Coronary artery (tissue), 2 donors: Measurements from ENCODE around the gene TMEM9B.

Experiments used
- DNase-seq: peaks from one replicate; pipeline ENCODE4 v3.0.0-alpha.2; 2017; ENCODE audit warnings: low spot score
- H3K27ac ChIP-seq, 2 donors: fragments of 200-600 bp; sonication (generic); one replicate each; pipeline ENCODE4 v1.5.1; 2016 to 2019
- H3K4me3 ChIP-seq: fragments of 200-600 bp; sonication (generic); 2 replicates; pipeline ENCODE4 v1.5.1; 2016; ENCODE audit warnings: mild to moderate bottlenecking, moderate library complexity
- TF ChIP-seq, protein P1 (sequence below): fragments of 200-600 bp; sonication (generic); IDR thresholded peaks from one replicate; pipeline ENCODE4 v1.5.1; 2019; ENCODE audit warnings: antibody characterized with exemption

Gene TMEM9B

DNA sequence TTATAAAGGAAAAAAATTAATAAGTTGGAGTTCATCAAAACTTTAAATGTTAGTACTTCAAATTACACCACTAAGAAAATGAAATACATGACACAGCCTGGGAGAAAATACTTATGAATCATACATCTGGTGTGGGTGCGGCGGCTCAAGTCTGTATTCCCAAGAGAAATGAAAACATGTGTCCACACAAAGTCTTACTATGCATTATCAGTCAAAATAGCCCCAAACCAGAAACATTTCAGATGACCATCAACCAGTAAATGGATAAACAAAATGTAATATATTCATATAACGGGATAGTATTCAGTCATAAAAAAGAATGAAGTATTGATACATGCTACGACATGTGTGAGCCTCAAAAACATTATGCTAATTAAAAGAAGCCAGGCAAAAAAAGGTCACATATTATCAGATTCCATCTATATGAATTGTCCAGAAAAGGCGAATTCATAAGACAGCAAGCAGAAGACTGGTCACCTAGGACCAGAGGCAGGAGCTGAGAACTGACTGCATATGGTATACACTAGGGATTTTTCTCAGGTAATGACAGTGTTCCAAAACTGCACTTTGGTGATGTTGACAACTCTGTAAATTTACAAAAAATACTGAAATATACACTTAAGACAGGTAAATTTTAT is 58.6 kb downstream of the TMEM9B start:
- Histone ChIP-seq H3K4me3 (no peak overlapping the region), H3K27ac (no peak overlapping the region)
- TF ChIP-seq, protein P1, sequence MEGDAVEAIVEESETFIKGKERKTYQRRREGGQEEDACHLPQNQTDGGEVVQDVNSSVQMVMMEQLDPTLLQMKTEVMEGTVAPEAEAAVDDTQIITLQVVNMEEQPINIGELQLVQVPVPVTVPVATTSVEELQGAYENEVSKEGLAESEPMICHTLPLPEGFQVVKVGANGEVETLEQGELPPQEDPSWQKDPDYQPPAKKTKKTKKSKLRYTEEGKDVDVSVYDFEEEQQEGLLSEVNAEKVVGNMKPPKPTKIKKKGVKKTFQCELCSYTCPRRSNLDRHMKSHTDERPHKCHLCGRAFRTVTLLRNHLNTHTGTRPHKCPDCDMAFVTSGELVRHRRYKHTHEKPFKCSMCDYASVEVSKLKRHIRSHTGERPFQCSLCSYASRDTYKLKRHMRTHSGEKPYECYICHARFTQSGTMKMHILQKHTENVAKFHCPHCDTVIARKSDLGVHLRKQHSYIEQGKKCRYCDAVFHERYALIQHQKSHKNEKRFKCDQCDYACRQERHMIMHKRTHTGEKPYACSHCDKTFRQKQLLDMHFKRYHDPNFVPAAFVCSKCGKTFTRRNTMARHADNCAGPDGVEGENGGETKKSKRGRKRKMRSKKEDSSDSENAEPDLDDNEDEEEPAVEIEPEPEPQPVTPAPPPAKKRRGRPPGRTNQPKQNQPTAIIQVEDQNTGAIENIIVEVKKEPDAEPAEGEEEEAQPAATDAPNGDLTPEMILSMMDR = no peak
- DNase-seq = no peak

GRCh38 chr11:8899119-8899753 is 65.0 kb downstream of the TMEM9B start:
- TF ChIP-seq, protein P1 = no peak
- Histone ChIP-seq H3K4me3 (no peak overlapping the region), H3K27ac (no peak overlapping the region)
- no peak for DNase-seq
